HL-60 (cell line): ENCODE measurements around the gene PDYN.

Experiments used
- DNase-seq, 2 experiments: peaks; one replicate each; pipeline ENCODE4 v3.0.0-alpha.2; 2010 to 2020; ENCODE audit warnings: low read depth in 1 of 2, low spot score in 1 of 2
- H3K27ac ChIP-seq: fragments of 250-450 bp; sonication (Bioruptor Pico); replicated peaks from 2 replicates; pipeline ENCODE4 v1.5.1; 2020; ENCODE audit warnings: mild to moderate bottlenecking, moderate library complexity
- H3K27me3 ChIP-seq: fragments of 250-450 bp; sonication (Bioruptor Pico); 2 replicates; pipeline ENCODE4 v1.5.1; 2021; ENCODE audit warnings: mild to moderate bottlenecking, moderate library complexity; ENCODE audit not compliant: insufficient read depth, poor library complexity, severe bottlenecking
- H3K4me3 ChIP-seq: replicated peaks from 2 replicates; pipeline ENCODE4 v1.5.1; 2011; ENCODE audit warnings: mild to moderate bottlenecking, control low read depth, low read length; ENCODE audit not compliant: insufficient read depth
- CTCF ChIP-seq: IDR thresholded peaks from one replicate; pipeline ENCODE4 v1.5.1; 2011; ENCODE audit warnings: low read length, control low read depth, inconsistent platforms; ENCODE audit not compliant: insufficient read depth
- GABPA ChIP-seq: IDR thresholded peaks from 2 replicates; pipeline ENCODE4 v1.6.1; 2012; ENCODE audit warnings: low read depth
- POLR2AphosphoS5 ChIP-seq: IDR thresholded peaks from 2 replicates; pipeline ENCODE4 v1.6.1; 2012; ENCODE audit warnings: low read depth
- REST ChIP-seq: IDR thresholded peaks from 2 replicates; pipeline ENCODE4 v1.6.1; 2012; ENCODE audit warnings: low read depth; ENCODE audit not compliant: insufficient replicate concordance
- SPI1 ChIP-seq: IDR thresholded peaks from 2 replicates; pipeline ENCODE4 v1.6.1; 2012; ENCODE audit warnings: low read depth, mild to moderate bottlenecking, borderline replicate concordance

Gene PDYN

GRCh38 chr20:1941226-1941625 is 52.6 kb downstream of the PDYN start:
- H3K27ac ChIP-seq = no peak overlapping the region
- H3K27me3 ChIP-seq = no peaks in the 10 kb centered on the region
- TF ChIP-seq REST (no peak), POLR2AphosphoS5 (no peak), CTCF (no peak), SPI1 (no peak), GABPA (no peak)
- no peak overlapping the region for H3K4me3 ChIP-seq
- DNase-seq = no peak

GRCh38 chr20:1940581-1940980 is 53.3 kb downstream of the PDYN start:
- no peak for DNase-seq
- no peak overlapping the region for H3K4me3 ChIP-seq
- no peak overlapping the region for H3K27ac ChIP-seq
- H3K27me3 ChIP-seq = no peaks in the 10 kb centered on the region
- TF ChIP-seq SPI1 (no peak), POLR2AphosphoS5 (no peak), REST (no peak), GABPA (no peak), CTCF (no peak)

- no peak for DNase-seq
- Histone ChIP-seq H3K4me3 (no peak overlapping the region), H3K27me3 (no peaks in the 10 kb centered on the region), H3K27ac (no peak overlapping the region)
- TF ChIP-seq REST (no peak), POLR2AphosphoS5 (no peak), CTCF (no peak), SPI1 (no peak), GABPA (no peak)
Measured at GRCh38 chr20:1939270-1939595, 54.6 kb downstream of the PDYN start.
